ENCODE results near the gene ADCK1. TPM values are rescaled to one million over a fixed set of nuclear protein-coding genes. Genes with fewer than 3 reads are reported as not detected.
"Not testable (repeated sequence)": the region's sequence is repeated elsewhere in the genome, so short reads cannot be mapped to it uniquely, and the experiment has no call there.

Gene ADCK1
- total RNA-seq, 6 donors from 2014 or later: 5.6 to 40.3 (median 9.2) TPM

- ATAC-seq (ENCODE audit: low FRiP score in 2 of 2) (no peak), DNase-seq (no peak)
- H3K9me3 ChIP-seq: peaks cover 0 to 14% (median 4%) of the 10 kb centered on the region in 4 donors
- H3K36me3 ChIP-seq: no peaks in the 10 kb centered on the region
- TF ChIP-seq CTCF (IDR thresholded peaks at IDR 0.05) (no peak), POLR2A (IDR thresholded peaks at IDR 0.05) (no peak), EP300 (IDR thresholded peaks at IDR 0.05) (no peak), POLR2AphosphoS5 (IDR thresholded peaks at IDR 0.05) (no peak)
- no peak overlapping the region for H3K4me3 ChIP-seq
- no peak overlapping the region for H3K27ac ChIP-seq
- H3K27me3 ChIP-seq: no peaks in the 10 kb centered on the region
- no peaks in the 10 kb centered on the region for H3K4me1 ChIP-seq
- WGBS, 2 donors: 71 to 75% methylated on average over 4 of the region's 4 CpGs
Observed at GRCh38 chr14:77947372-77947771, 147.5 kb downstream of the ADCK1 start.

GRCh38 chr14:77950371-77951063, 150.6 kb downstream of the ADCK1 start:
- no peak for TF ChIP-seq EP300 (IDR thresholded peaks at IDR 0.05)
- no peak for TF ChIP-seq POLR2AphosphoS5 (IDR thresholded peaks at IDR 0.05)
- no peak for TF ChIP-seq POLR2A (IDR thresholded peaks at IDR 0.05)
- no peak for TF ChIP-seq CTCF (IDR thresholded peaks at IDR 0.05)
- Histone ChIP-seq H3K4me3 (no peak overlapping the region), H3K27ac (no peak overlapping the region), H3K9me3 (peaks cover 0 to 14% (median 4%) of the 10 kb centered on the region in 4 donors), H3K4me1 (no peaks in the 10 kb centered on the region), H3K27me3 (no peaks in the 10 kb centered on the region), H3K36me3 (no peaks in the 10 kb centered on the region)
- 72 to 75% methylated on average over 5 of the region's 5 CpGs for WGBS, 2 donors
- ATAC-seq (ENCODE audit: low FRiP score in 2 of 2) (no peak), DNase-seq (no peak)

- no peak for DNase-seq
- TF ChIP-seq EP300 (IDR thresholded peaks at IDR 0.05): no peak
- TF ChIP-seq POLR2A (IDR thresholded peaks at IDR 0.05): no peak
- TF ChIP-seq POLR2AphosphoS5 (IDR thresholded peaks at IDR 0.05): no peak
- TF ChIP-seq CTCF (IDR thresholded peaks at IDR 0.05): no peak
- no peak for ATAC-seq (ENCODE audit: low FRiP score in 2 of 2)
- Histone ChIP-seq H3K27ac (no peak overlapping the region), H3K4me1 (no peaks in the 10 kb centered on the region), H3K36me3 (no peaks in the 10 kb centered on the region), H3K4me3 (no peak overlapping the region), H3K9me3 (no peaks in the 10 kb centered on the region), H3K27me3 (no peaks in the 10 kb centered on the region)
- 54 to 60% methylated on average over 13 of the region's 13 CpGs for WGBS, 2 donors
Observed at GRCh38 chr14:77955816-77956484, 156.0 kb downstream of the ADCK1 start.

GRCh38 chr14:77959686-77960085, 159.8 kb downstream of the ADCK1 start:
- WGBS, 2 donors: 62 to 63% methylated on average over 3 of the region's 3 CpGs
- not testable (repeated sequence) for ATAC-seq (ENCODE audit: low FRiP score in 2 of 2)

GRCh38 chr14:77961847-77962580, 162.1 kb downstream of the ADCK1 start:
- Histone ChIP-seq H3K36me3 (no peaks in the 10 kb centered on the region), H3K27me3 (peaks cover 0 to 4% (median 0%) of the 10 kb centered on the region in 4 donors), H3K4me1 (peaks cover 0 to 9% (median 5%) of the 10 kb centered on the region in 4 donors), H3K4me3 (no peak overlapping the region), H3K27ac (no peak overlapping the region), H3K9me3 (no peaks in the 10 kb centered on the region)
- no peak for ATAC-seq (ENCODE audit: low FRiP score in 2 of 2)
- no peak for TF ChIP-seq POLR2A (IDR thresholded peaks at IDR 0.05)
- no peak for TF ChIP-seq POLR2AphosphoS5 (IDR thresholded peaks at IDR 0.05)
- no peak for TF ChIP-seq CTCF (IDR thresholded peaks at IDR 0.05)
- TF ChIP-seq EP300 (IDR thresholded peaks at IDR 0.05): no peak
- 76 to 78% methylated on average over 9 of the region's 9 CpGs for WGBS, 2 donors
- DNase-seq: no peak

More at GRCh38 chr14:77959686-77960085, 159.8 kb downstream of the ADCK1 start:
- not testable (repeated sequence) for H3K9me3 ChIP-seq, H3K27ac ChIP-seq, H3K27me3 ChIP-seq, H3K4me1 ChIP-seq, H3K36me3 ChIP-seq, H3K4me3 ChIP-seq, DNase-seq

Data from upper lobe of left lung (tissue), 6 donors.